SK-N-SH treated with all-trans-retinoic acid at 6 μM for 48 hours (cell line): ENCODE results near the gene FOLR2.
"Not testable (repeated sequence)": the region's sequence is repeated elsewhere in the genome, so short reads cannot be mapped to it uniquely, and the experiment has no call there.

ENCODE experiments used
- ARNTL ChIP-seq: fragments of 450-650 bp; formaldehyde crosslinking; IDR thresholded peaks from 2 replicates; pipeline ENCODE4 v1.5.0; 2020; ENCODE audit warnings: low read depth, mild to moderate bottlenecking, moderate library complexity, borderline replicate concordance
- CREB5 ChIP-seq: fragments of 250-450 bp; sonication (Bioruptor Pico); IDR thresholded peaks from 2 replicates; pipeline ENCODE4 v1.5.1; 2020; ENCODE audit warnings: low read depth, mild to moderate bottlenecking, moderate library complexity
- ESRRG ChIP-seq: fragments of 250-450 bp; sonication (Bioruptor Pico); IDR thresholded peaks from 2 replicates; pipeline ENCODE4 v1.6.1; 2021; ENCODE audit warnings: mild to moderate bottlenecking
- GLIS3 ChIP-seq: fragments of 250-450 bp; sonication (Bioruptor Pico); IDR thresholded peaks from 2 replicates; pipeline ENCODE4 v1.5.0; 2020; ENCODE audit warnings: mild to moderate bottlenecking, moderate library complexity
- OSR1 ChIP-seq: fragments of 250-450 bp; sonication (Bioruptor Pico); IDR thresholded peaks from 2 replicates; pipeline ENCODE4 v1.8.0; 2022; ENCODE audit warnings: moderate library complexity, mild to moderate bottlenecking, inconsistent platforms
- PATZ1 ChIP-seq: fragments of 250-450 bp; sonication (Bioruptor Pico); IDR thresholded peaks from 2 replicates; pipeline ENCODE4 v1.8.0; 2020; ENCODE audit warnings: mild to moderate bottlenecking, moderate library complexity, borderline replicate concordance
- ZFP3 ChIP-seq: fragments of 250-450 bp; sonication (Bioruptor Pico); IDR thresholded peaks from 2 replicates; pipeline ENCODE4 v1.5.0; 2020; ENCODE audit warnings: mild to moderate bottlenecking, moderate library complexity

DNA sequence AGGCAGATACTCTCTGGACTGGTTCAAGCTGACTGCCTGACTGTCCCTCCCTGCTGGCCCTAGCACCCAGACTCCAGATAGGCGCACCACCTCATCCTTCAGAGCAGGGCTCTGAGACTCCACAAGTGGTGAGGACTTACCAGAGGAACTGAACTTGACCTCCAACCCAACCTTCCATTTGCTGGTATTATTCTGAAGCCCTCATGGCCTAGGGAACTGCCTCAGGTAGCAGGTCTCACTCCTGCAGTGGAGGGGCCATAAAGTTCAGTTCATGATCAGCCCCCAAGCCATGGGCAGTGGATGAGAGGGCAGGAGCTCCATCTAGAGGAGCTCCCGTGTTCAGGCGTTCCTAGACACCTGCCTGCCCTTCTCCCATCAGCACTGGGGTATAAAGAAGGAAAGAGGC, 35.0 kb upstream of the FOLR2 start:
- not testable (repeated sequence) for TF ChIP-seq ESRRG (CRISPR knock-in tag); GLIS3 (CRISPR knock-in tag); CREB5 (CRISPR knock-in tag); ZFP3 (CRISPR knock-in tag); ARNTL; PATZ1 (CRISPR knock-in tag); OSR1 (CRISPR knock-in tag)
